Measurements from ENCODE around the gene TTLL9. TPM values are rescaled to one million over a fixed set of nuclear protein-coding genes. Genes with fewer than 3 reads are reported as not detected.

TTLL9 gene
- total RNA-seq, 1 donor from 2014 or later = 0.37 TPM

DNA sequence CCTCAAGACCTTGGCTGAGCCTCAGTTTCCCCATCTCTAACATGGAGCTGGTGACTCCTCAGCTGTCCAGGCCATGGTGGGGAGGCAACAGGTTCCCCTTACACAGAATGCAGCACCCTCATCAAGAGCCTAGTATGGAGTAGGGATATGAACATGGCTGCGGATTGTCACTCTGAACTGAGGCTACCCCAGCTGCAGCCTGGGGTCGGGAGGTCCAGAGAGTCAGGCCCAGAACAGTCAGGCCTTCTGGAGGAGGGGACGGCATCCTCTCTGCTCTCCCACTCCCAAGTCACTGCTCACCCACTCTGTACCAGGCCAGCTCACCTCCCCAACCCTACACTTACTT is 23.7 kb upstream of the TTLL9 start:
- no peak overlapping the region for H3K27ac Mint-ChIP-seq (ENCODE audit: unreplicated experiment)
- H3K27me3 Mint-ChIP-seq (ENCODE audit: low read depth) = peaks cover 15% of the 10 kb centered on the region
- no peak for DNase-seq (ENCODE audit: low spot score)
- H3K4me3 Mint-ChIP-seq (ENCODE audit: unreplicated experiment) = no peak overlapping the region
- H3K36me3 Mint-ChIP-seq (ENCODE audit: low read depth) = peaks cover 2% of the 10 kb centered on the region
- TF ChIP-seq, protein P1, sequence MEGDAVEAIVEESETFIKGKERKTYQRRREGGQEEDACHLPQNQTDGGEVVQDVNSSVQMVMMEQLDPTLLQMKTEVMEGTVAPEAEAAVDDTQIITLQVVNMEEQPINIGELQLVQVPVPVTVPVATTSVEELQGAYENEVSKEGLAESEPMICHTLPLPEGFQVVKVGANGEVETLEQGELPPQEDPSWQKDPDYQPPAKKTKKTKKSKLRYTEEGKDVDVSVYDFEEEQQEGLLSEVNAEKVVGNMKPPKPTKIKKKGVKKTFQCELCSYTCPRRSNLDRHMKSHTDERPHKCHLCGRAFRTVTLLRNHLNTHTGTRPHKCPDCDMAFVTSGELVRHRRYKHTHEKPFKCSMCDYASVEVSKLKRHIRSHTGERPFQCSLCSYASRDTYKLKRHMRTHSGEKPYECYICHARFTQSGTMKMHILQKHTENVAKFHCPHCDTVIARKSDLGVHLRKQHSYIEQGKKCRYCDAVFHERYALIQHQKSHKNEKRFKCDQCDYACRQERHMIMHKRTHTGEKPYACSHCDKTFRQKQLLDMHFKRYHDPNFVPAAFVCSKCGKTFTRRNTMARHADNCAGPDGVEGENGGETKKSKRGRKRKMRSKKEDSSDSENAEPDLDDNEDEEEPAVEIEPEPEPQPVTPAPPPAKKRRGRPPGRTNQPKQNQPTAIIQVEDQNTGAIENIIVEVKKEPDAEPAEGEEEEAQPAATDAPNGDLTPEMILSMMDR (IDR thresholded peaks at IDR 0.05) = no peak
- H3K9me3 Mint-ChIP-seq (ENCODE audit: low read depth) = no peaks in the 10 kb centered on the region
- H3K4me1 Mint-ChIP-seq (ENCODE audit: low read depth) = peaks cover 24% of the 10 kb centered on the region

DNA sequence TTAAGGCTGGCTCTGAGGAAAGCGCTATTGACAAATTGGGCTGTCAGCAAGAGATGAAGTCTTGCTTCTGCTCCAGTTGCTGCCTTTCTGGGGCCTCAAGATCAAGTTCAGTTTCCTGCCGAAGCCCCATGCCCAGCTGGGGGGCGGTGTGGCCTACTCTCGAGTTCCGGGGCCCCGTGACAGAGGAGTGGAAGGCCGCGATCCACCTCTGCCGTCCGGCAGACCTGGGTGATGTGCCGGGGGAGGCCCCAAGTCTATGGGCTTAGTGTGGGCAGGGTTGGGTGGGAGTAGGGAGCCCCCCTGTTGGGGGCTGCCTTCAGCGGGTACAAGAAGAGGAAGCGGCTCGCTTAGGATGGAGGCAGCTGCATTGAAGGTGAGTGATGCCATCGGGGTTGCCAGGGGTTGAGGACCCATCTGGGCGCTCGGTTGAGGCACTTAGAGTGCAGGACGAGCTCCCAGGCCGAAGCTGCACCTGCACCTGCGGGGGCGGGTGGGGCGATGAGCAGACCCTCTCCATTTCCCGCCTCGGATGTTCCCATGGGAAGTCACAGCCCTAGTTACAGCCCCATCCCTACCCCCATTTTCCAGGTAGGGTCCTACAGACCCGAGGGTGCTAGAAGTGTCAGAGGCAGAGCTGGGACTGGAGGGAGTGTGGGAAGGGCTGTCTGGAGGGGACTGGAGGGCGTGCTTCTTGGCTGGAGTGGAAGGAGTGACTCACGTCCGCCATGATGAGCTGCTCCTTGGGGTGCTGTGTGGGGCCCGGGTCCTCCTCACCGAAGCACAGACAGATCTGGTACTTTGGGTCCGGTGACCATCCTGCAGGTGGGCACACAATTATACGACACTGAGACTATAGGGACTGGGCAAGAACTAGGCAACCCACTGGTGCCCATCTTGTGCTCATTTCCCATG is 22.1 kb upstream of the TTLL9 start:
- peaks cover 15% of the 10 kb centered on the region for H3K27me3 Mint-ChIP-seq (ENCODE audit: low read depth)
- no peaks in the 10 kb centered on the region for H3K9me3 Mint-ChIP-seq (ENCODE audit: low read depth)
- H3K4me1 Mint-ChIP-seq (ENCODE audit: low read depth) = peaks cover 8% of the 10 kb centered on the region
- TF ChIP-seq, protein P1 (IDR thresholded peaks at IDR 0.05) = no peak
- no peak overlapping the region for H3K4me3 Mint-ChIP-seq (ENCODE audit: unreplicated experiment)
- DNase-seq (ENCODE audit: low spot score) = no peak
- no peaks in the 10 kb centered on the region for H3K36me3 Mint-ChIP-seq (ENCODE audit: low read depth)
- no peak overlapping the region for H3K27ac Mint-ChIP-seq (ENCODE audit: unreplicated experiment)

DNA sequence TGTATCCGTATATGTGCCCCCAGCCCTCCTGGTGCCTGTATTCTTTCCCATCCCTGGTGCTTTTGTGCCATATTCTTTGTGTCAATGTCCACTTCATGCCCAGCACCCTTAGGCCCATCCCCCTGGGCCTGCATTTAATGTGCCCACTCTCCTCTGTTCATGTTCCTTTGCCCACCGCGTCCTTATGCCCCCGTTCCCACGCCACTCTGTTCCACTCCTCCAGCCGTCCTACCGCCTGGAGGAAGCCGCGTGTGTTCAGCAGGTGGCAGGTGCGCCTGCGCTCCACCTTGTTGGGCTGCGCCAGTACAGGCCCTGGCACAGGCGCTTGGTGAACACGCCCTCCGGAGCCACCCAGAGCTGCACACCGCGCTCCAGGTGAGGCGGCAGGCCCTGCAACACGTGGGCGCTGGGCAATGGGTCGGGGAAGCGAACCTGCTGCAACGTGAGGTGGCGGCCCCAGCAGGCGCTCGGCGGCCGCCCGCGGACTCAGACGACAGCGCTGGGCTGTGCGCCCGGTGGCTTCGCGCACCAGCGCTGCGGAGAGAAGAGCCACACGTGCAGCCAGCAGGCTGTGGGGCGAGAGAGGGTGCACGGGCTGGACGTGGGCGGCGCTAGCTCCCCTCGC is 21.0 kb upstream of the TTLL9 start:
- no peak for DNase-seq (ENCODE audit: low spot score)
- peaks cover 15% of the 10 kb centered on the region for H3K27me3 Mint-ChIP-seq (ENCODE audit: low read depth)
- H3K36me3 Mint-ChIP-seq (ENCODE audit: low read depth) = no peaks in the 10 kb centered on the region

GRCh38 chr20:31851240-31851955 is 19.0 kb upstream of the TTLL9 start:
- no peak overlapping the region for H3K27ac Mint-ChIP-seq (ENCODE audit: unreplicated experiment)
- no peaks in the 10 kb centered on the region for H3K4me1 Mint-ChIP-seq (ENCODE audit: low read depth)
- no peaks in the 10 kb centered on the region for H3K9me3 Mint-ChIP-seq (ENCODE audit: low read depth)
- DNase-seq (ENCODE audit: low spot score) = peak; percentile 27
- no peaks in the 10 kb centered on the region for H3K36me3 Mint-ChIP-seq (ENCODE audit: low read depth)
- TF ChIP-seq, protein P1 (IDR thresholded peaks at IDR 0.05) = no peak
- no peak overlapping the region for H3K4me3 Mint-ChIP-seq (ENCODE audit: unreplicated experiment)
- peaks cover 15% of the 10 kb centered on the region for H3K27me3 Mint-ChIP-seq (ENCODE audit: low read depth)

More for the DNA sequence above, 21.0 kb upstream of the TTLL9 start:
- H3K4me3 Mint-ChIP-seq (ENCODE audit: unreplicated experiment) = no peak overlapping the region
- TF ChIP-seq, protein P1 (IDR thresholded peaks at IDR 0.05) = no peak
- H3K9me3 Mint-ChIP-seq (ENCODE audit: low read depth) = no peaks in the 10 kb centered on the region
- no peaks in the 10 kb centered on the region for H3K4me1 Mint-ChIP-seq (ENCODE audit: low read depth)
- H3K27ac Mint-ChIP-seq (ENCODE audit: unreplicated experiment) = no peak overlapping the region

DNA sequence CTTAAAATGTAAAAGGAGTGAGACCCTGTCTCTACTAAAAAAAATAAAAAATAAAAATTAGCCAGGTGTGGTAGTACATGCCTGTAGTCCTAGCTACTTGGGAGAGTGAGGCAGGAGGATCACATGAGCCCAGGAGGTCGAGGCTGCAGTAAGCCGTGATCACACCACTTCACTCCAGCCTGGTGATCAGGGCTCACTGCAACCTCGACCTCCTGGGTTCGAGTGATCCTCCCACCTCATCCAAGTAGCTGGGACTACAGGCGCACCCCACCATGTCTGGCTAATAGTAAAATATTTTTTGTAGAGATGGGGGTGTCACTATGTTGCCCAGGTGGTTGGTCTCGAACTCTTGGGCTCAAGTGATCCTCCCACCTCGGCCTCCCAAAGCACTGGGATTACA is 17.0 kb upstream of the TTLL9 start:
- Mint-ChIP-seq H3K4me3 (ENCODE audit: unreplicated experiment) (no peak overlapping the region), H3K36me3 (ENCODE audit: low read depth) (no peaks in the 10 kb centered on the region)

More for the DNA sequence above, 17.0 kb upstream of the TTLL9 start:
- Mint-ChIP-seq H3K4me1 (ENCODE audit: low read depth) (no peaks in the 10 kb centered on the region), H3K27me3 (ENCODE audit: low read depth) (peaks cover 25% of the 10 kb centered on the region), H3K9me3 (ENCODE audit: low read depth) (no peaks in the 10 kb centered on the region), H3K27ac (ENCODE audit: unreplicated experiment) (no peak overlapping the region)
- TF ChIP-seq, protein P1 (IDR thresholded peaks at IDR 0.05) = no peak
- peak; percentile 30 for DNase-seq (ENCODE audit: low spot score)

Measured in chondrocyte (in vitro differentiated cells).